ENCODE results near the gene MACROD2. TPM values are rescaled to one million over a fixed set of nuclear protein-coding genes. Genes with fewer than 3 reads are reported as not detected.

MACROD2 gene
- total RNA-seq, 1 donor from 2014 or later, result 2.4 TPM

- H3K9ac ChIP-seq (ENCODE audit: low read length), result no peak overlapping the region
- no peaks in the 10 kb centered on the region for H3K79me2 ChIP-seq (ENCODE audit: insufficient read depth, low read length)
- H3K4me1 ChIP-seq (ENCODE audit: insufficient read depth, low read length), result no peaks in the 10 kb centered on the region
- FAIRE-seq (no peak), DNase-seq (ENCODE audit: low read depth) (no peak)
- Mint-ChIP-seq H3K4me3 (ENCODE audit: unreplicated experiment) (no peak overlapping the region), H3K27me3 (ENCODE audit: low read depth, unreplicated experiment) (no peaks in the 10 kb centered on the region), H3K4me1 (ENCODE audit: low read depth, unreplicated experiment) (no peaks in the 10 kb centered on the region), H3K9me3 (ENCODE audit: unreplicated experiment) (peaks cover 8% of the 10 kb centered on the region), H3K27ac (ENCODE audit: unreplicated experiment) (no peak overlapping the region), H3K36me3 (ENCODE audit: low read depth, unreplicated experiment) (no peaks in the 10 kb centered on the region)
- H3K4me3 ChIP-seq (ENCODE audit: insufficient read depth, low read depth, low read length), result no peak overlapping the region
- no peak overlapping the region for H3K4me2 ChIP-seq (ENCODE audit: low read length)
- peaks cover 2% of the 10 kb centered on the region for H3K9me3 ChIP-seq (ENCODE audit: insufficient read depth, low read depth, low read length)
- no peaks in the 10 kb centered on the region for H4K20me1 ChIP-seq (ENCODE audit: insufficient read depth, low read length)
- H3K27me3 ChIP-seq (ENCODE audit: insufficient read depth, low read length), result no peaks in the 10 kb centered on the region
- no peak overlapping the region for H3K27ac ChIP-seq (ENCODE audit: low read depth, low read length)
- no peaks in the 10 kb centered on the region for H3K36me3 ChIP-seq (ENCODE audit: insufficient read depth, low read length)
- H2AFZ ChIP-seq (ENCODE audit: low read depth, low read length), result no peak overlapping the region
- no peak for TF ChIP-seq EZH2 (IDR thresholded peaks at IDR 0.05; ENCODE audit: insufficient read depth, low read length)
- no peak for TF ChIP-seq CTCF (IDR thresholded peaks at IDR 0.05; ENCODE audit: insufficient read depth, low read depth, low read length)
These were observed 389.9 kb downstream of the MACROD2 start for GRCh38 chr20:14385176-14385740.

- FAIRE-seq (no peak), DNase-seq (ENCODE audit: low read depth) (no peak)
- H3K27me3 Mint-ChIP-seq (ENCODE audit: low read depth, unreplicated experiment), result no peaks in the 10 kb centered on the region
- no peak overlapping the region for H3K27ac Mint-ChIP-seq (ENCODE audit: unreplicated experiment)
- Histone ChIP-seq H3K36me3 (ENCODE audit: insufficient read depth, low read length) (no peaks in the 10 kb centered on the region), H3K27me3 (ENCODE audit: insufficient read depth, low read length) (no peaks in the 10 kb centered on the region), H3K4me1 (ENCODE audit: insufficient read depth, low read length) (no peaks in the 10 kb centered on the region), H3K79me2 (ENCODE audit: insufficient read depth, low read length) (no peaks in the 10 kb centered on the region), H4K20me1 (ENCODE audit: insufficient read depth, low read length) (no peaks in the 10 kb centered on the region), H3K9ac (ENCODE audit: low read length) (no peak overlapping the region), H2AFZ (ENCODE audit: low read depth, low read length) (no peak overlapping the region), H3K4me2 (ENCODE audit: low read length) (no peak overlapping the region), H3K4me3 (ENCODE audit: insufficient read depth, low read depth, low read length) (no peak overlapping the region), H3K9me3 (ENCODE audit: insufficient read depth, low read depth, low read length) (peaks cover 2% of the 10 kb centered on the region), H3K27ac (ENCODE audit: low read depth, low read length) (no peak overlapping the region)
- TF ChIP-seq EZH2 (IDR thresholded peaks at IDR 0.05; ENCODE audit: insufficient read depth, low read length) (no peak), CTCF (IDR thresholded peaks at IDR 0.05; ENCODE audit: insufficient read depth, low read depth, low read length) (no peak)
- peaks cover 8% of the 10 kb centered on the region for H3K9me3 Mint-ChIP-seq (ENCODE audit: unreplicated experiment)
- no peaks in the 10 kb centered on the region for H3K36me3 Mint-ChIP-seq (ENCODE audit: low read depth, unreplicated experiment)
- no peak overlapping the region for H3K4me3 Mint-ChIP-seq (ENCODE audit: unreplicated experiment)
- no peaks in the 10 kb centered on the region for H3K4me1 Mint-ChIP-seq (ENCODE audit: low read depth, unreplicated experiment)
These were observed 391.4 kb downstream of the MACROD2 start for GRCh38 chr20:14386726-14387125.

- H3K79me2 ChIP-seq (ENCODE audit: insufficient read depth, low read length), result no peaks in the 10 kb centered on the region
- TF ChIP-seq CTCF (IDR thresholded peaks at IDR 0.05; ENCODE audit: insufficient read depth, low read depth, low read length), result no peak
- no peak for TF ChIP-seq EZH2 (IDR thresholded peaks at IDR 0.05; ENCODE audit: insufficient read depth, low read length)
- H4K20me1 ChIP-seq (ENCODE audit: insufficient read depth, low read length), result no peaks in the 10 kb centered on the region
- FAIRE-seq (no peak), DNase-seq (ENCODE audit: low read depth) (no peak)
- Mint-ChIP-seq H3K27ac (ENCODE audit: unreplicated experiment) (no peak overlapping the region), H3K27me3 (ENCODE audit: low read depth, unreplicated experiment) (no peaks in the 10 kb centered on the region), H3K9me3 (ENCODE audit: unreplicated experiment) (no peaks in the 10 kb centered on the region), H3K36me3 (ENCODE audit: low read depth, unreplicated experiment) (no peaks in the 10 kb centered on the region), H3K4me3 (ENCODE audit: unreplicated experiment) (no peak overlapping the region), H3K4me1 (ENCODE audit: low read depth, unreplicated experiment) (peaks cover 5% of the 10 kb centered on the region)
- peaks cover 3% of the 10 kb centered on the region for H3K4me1 ChIP-seq (ENCODE audit: insufficient read depth, low read length)
- no peak overlapping the region for H3K4me3 ChIP-seq (ENCODE audit: insufficient read depth, low read depth, low read length)
- H3K4me2 ChIP-seq (ENCODE audit: low read length), result no peak overlapping the region
- H3K9me3 ChIP-seq (ENCODE audit: insufficient read depth, low read depth, low read length), result no peaks in the 10 kb centered on the region
- no peak overlapping the region for H2AFZ ChIP-seq (ENCODE audit: low read depth, low read length)
- H3K9ac ChIP-seq (ENCODE audit: low read length), result no peak overlapping the region
- no peak overlapping the region for H3K27ac ChIP-seq (ENCODE audit: low read depth, low read length)
- no peaks in the 10 kb centered on the region for H3K27me3 ChIP-seq (ENCODE audit: insufficient read depth, low read length)
- H3K36me3 ChIP-seq (ENCODE audit: insufficient read depth, low read length), result no peaks in the 10 kb centered on the region
These were observed 406.3 kb downstream of the MACROD2 start for GRCh38 chr20:14401479-14402138.
